ENCODE data around the gene ACACA.
"Not testable (repeated sequence)": the region's sequence is repeated elsewhere in the genome, so short reads cannot be mapped to it uniquely, and the experiment has no call there.

ACACA gene

GRCh38 chr17:37092071-37092470 lies 314.6 kb downstream of the ACACA start:
- no peak for DNase-seq

- no peak for DNase-seq
These were observed 315.7 kb downstream of the ACACA start for GRCh38 chr17:37090941-37091340.

GRCh38 chr17:37089956-37090355 lies 316.7 kb downstream of the ACACA start:
- DNase-seq = peak; percentile 67

- DNase-seq = no peak
These were observed 317.7 kb downstream of the ACACA start for GRCh38 chr17:37088913-37089312.

- DNase-seq = no peak
These were observed 318.2 kb downstream of the ACACA start for GRCh38 chr17:37088459-37088858.

GRCh38 chr17:37087683-37088082 lies 319.0 kb downstream of the ACACA start:
- no peak for DNase-seq

GRCh38 chr17:37086948-37087347 lies 319.7 kb downstream of the ACACA start:
- no peak for DNase-seq

- DNase-seq = no peak
These were observed 320.3 kb downstream of the ACACA start for GRCh38 chr17:37086334-37086733.

- no peak for DNase-seq
These were observed 322.3 kb downstream of the ACACA start for GRCh38 chr17:37084372-37084771.

GRCh38 chr17:37083456-37083855 lies 323.2 kb downstream of the ACACA start:
- no peak for DNase-seq

GRCh38 chr17:37082985-37083384 lies 323.7 kb downstream of the ACACA start:
- DNase-seq = no peak

GRCh38 chr17:37082311-37082860 lies 324.2 kb downstream of the ACACA start:
- no peak for DNase-seq

- peak; percentile 12 for DNase-seq
These were observed 325.3 kb downstream of the ACACA start for GRCh38 chr17:37081287-37081686.

- peak; percentile 62 for DNase-seq
These were observed 326.9 kb downstream of the ACACA start for GRCh38 chr17:37079735-37080134.

GRCh38 chr17:37079065-37079708 lies 327.4 kb downstream of the ACACA start:
- no peak for DNase-seq

GRCh38 chr17:37073464-37073863 lies 333.2 kb downstream of the ACACA start:
- DNase-seq = not testable (repeated sequence)

- no peak for DNase-seq
These were observed 337.5 kb downstream of the ACACA start for GRCh38 chr17:37069087-37069486.

GRCh38 chr17:37068266-37068665 lies 338.4 kb downstream of the ACACA start:
- DNase-seq = no peak

- no peak for DNase-seq
These were observed 339.0 kb downstream of the ACACA start for GRCh38 chr17:37067555-37068111.

- no peak for DNase-seq
These were observed 340.0 kb downstream of the ACACA start for GRCh38 chr17:37066322-37067255.

- no peak for DNase-seq
These were observed 340.9 kb downstream of the ACACA start for GRCh38 chr17:37065486-37066321.

- DNase-seq = no peak
These were observed 341.7 kb downstream of the ACACA start for GRCh38 chr17:37064956-37065355.

- DNase-seq = no peak
These were observed 342.4 kb downstream of the ACACA start for GRCh38 chr17:37064206-37064605.

Data from suppressor macrophage treated with lipopolysaccharide for 4 hours (primary cell).